M059J (cell line): ENCODE measurements around the gene PCDHB15. TPM values are rescaled to one million over a fixed set of nuclear protein-coding genes. Genes with fewer than 3 reads are reported as not detected.
"Not testable (repeated sequence)": the region's sequence is repeated elsewhere in the genome, so short reads cannot be mapped to it uniquely, and the experiment has no call there.

Experiments
- DNase-seq: peaks from one replicate; pipeline ENCODE4 v3.0.0-alpha.2; 2012; ENCODE audit warnings: low read depth
- total RNA-seq: library from RNA; depleted of rRNA; stranded (reverse); fragments of >200 nt; shearing (Covaris generic); gene quantifications from 2 replicates; pipeline ENCODE4 v1.2.3, GENCODE V29; 2014; rRNA removed

Gene PCDHB15
- 0.17 TPM in 1 of 2 replicates, not detected in the other for total RNA-seq

DNA sequence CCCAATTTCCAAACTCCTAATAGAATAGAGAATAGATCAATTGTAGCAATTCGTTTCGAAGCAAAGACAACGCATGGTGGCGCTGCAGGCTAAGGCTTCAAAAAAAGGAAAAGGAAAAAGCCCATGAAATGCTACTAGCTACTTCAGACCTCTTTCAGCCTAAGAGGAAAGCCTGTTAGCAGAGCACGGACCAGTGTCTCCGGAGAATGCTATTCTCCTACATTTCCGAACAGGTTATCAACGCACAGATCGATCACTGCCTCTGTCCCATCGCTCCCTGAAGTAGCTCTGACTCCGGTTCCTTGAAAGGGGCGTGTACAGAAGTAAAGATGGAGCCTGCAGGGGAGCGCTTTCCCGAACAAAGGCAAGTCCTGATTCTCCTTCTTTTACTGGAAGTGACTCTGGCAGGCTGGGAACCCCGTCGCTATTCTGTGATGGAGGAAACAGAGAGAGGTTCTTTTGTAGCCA, at the start of gene PCDHB15:
PCDHB15 (plus strand) TSS at position 146 of the 468 bp plus-strand sequence; CDS start at position 330, 184 bp downstream.
- DNase-seq: no peak

DNA sequence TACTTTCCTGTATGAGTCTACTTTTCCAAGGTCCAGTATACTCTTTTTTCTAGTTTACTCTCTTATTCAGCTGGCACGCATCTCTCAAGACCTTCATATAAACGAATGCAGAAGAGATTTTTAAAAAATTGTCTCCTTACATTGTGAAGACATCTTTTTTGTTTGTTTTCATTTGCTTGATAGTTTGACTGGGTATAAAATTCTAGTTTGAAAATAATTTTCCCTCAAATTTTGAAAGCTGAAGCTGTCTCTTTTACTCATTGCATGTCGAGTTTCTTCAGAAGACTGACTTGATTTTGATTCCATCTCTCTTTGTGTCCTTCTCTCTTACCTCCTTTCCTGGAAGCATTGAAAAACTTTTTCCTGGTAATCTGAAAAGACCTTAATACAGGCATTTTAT, 48.8 kb upstream of the PCDHB15 start:
- DNase-seq: no peak

DNA sequence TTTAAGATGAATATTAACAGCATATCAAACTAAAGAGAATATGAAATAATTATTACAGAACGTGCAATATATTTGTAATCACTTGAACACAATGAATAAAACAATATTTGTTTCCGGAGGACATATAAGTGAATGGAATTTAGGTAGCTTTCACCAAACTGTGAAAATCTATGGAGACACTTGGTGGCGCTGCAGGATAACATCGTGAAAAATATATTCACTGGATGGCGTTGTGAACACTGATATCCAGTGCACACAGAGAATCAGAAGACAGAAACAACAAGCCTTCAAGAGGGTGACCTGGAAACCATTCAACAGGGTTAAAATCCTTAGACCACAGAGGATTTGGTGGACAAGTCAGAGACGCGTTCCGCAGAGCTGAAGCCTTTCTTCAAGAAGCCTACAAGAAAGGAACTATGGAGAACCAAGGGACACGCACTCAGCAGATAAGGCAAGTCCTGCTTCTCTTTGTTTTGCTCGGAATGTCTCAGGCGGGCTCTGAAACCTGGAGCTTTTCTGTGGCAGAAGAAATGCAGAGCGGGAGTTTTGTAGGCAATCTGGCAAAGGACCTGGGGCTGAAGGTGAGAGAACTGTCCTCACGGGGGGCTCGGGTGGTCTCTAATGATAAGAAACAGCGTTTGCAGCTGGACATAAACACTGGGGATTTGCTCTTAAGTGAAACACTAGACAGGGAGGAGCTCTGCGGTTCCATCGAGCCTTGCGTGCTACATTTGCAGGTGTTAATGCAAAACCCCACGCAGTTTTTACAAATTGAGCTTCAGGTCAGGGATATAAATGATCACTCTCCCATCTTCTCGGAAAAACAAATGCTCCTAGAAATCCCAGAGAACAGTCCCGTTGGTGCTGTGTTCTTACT, 45.6 kb upstream of the PCDHB15 start, which contains the start of gene PCDHB11:
PCDHB11 (plus strand) TSS at position 269 of the 877 bp plus-strand sequence; CDS start at position 417, 148 bp downstream.
- no peak for DNase-seq

DNA sequence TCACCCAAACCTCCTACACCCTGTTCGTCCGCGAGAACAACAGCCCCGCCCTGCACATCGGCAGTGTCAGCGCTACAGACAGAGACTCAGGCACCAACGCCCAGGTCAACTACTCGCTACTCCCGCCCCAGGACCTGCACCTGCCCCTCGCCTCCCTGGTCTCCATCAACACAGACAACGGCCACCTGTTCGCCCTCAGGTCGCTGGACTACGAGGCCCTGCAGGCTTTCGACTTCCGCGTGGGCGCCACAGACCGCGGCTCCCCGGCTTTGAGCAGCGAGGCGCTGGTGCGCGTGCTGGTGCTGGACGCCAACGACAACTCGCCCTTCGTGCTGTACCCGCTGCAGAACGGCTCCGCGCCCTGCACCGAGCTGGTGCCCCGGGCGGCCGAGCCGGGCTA, 44.1 kb upstream of the PCDHB15 start:
- not testable (repeated sequence) for DNase-seq

DNA sequence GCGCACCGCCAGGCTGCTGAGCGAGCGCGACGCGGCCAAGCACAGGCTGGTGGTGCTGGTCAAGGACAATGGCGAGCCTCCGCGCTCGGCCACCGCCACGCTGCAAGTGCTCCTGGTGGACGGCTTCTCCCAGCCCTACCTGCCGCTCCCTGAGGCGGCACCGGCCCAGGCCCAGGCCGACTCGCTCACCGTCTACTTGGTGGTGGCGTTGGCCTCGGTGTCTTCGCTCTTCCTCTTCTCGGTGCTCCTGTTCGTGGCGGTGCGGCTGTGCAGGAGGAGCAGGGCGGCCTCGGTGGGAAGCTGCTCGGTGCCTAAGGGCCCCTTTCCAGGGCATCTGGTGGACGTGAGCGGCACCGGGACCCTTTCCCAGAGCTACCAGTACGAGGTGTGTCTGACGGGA, 43.5 kb upstream of the PCDHB15 start:
- not testable (repeated sequence) for DNase-seq

DNA sequence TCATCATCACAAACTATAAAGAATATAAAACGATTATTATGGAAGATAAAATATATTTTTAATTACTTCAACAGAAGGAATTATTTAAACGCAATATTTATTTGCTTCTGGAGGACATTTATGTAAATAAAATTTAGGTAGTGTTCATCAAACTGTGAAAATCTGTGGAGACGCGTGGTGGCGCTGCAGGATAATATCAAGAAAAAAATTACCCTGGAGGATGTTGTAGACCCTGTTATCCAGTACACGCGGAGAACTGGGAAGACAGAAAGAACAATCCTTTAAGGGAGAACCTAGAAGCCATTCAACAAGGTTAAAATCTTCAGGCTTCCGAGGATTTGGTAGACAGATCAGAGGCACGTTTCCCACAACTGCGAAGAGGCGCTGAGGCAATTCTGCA, 36.7 kb upstream of the PCDHB15 start, which contains the start of gene PCDHB12:
PCDHB12 (plus strand) TSS at position 242 of the 400 bp plus-strand sequence. CDS start 189 bp downstream, outside the sequence.
- peak; percentile 47 for DNase-seq

DNA sequence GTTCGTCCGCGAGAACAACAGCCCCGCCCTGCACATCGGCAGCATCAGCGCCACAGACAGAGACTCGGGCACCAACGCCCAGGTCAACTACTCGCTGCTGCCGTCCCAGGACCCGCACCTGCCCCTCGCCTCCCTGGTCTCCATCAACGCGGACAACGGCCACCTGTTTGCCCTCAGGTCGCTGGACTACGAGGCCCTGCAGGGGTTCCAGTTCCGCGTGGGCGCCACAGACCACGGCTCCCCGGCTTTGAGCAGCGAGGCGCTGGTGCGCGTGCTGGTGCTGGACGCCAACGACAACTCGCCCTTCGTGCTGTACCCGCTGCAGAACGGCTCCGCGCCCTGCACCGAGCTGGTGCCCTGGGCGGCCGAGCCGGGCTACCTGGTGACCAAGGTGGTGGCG, 34.9 kb upstream of the PCDHB15 start:
- DNase-seq: not testable (repeated sequence)

DNA sequence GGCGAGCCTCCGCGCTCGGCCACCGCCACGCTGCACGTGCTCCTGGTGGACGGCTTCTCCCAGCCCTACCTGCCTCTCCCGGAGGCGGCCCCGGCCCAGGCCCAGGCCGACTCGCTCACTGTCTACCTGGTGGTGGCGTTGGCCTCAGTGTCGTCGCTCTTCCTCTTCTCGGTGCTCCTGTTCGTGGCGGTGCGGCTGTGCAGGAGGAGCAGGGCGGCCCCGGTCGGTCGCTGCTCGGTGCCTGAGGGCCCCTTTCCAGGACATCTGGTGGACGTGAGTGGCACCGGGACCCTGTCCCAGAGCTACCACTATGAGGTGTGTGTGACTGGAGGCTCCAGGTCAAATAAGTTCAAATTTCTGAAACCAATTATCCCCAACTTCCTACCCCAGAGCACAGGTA, 34.3 kb upstream of the PCDHB15 start:
- DNase-seq: not testable (repeated sequence)

DNA sequence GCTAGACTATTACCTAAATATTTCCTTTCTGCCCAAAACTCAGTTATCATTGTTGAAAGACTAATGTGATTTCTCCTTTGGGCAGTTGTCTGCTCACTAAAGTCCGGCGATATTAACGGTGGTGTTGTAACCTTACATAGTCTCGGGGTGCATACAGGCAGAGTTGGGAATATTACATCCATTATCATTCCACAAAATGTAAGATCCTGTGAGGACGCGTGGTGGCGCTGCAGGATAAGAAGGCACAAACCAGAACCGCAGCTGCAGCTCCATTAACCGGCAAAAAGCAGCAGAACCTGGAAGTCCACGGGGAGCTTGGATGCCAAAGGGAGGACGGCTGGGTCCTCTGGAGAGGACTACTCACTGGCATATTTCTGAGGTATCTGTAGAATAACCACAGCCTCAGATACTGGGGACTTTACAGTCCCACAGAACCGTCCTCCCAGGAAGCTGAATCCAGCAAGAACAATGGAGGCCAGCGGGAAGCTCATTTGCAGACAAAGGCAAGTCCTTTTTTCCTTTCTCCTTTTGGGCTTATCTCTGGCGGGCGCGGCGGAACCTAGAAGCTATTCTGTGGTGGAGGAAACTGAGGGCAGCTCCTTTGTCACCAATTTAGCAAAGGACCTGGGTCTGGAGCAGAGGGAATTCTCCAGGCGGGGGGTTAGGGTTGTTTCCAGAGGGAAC, 31.4 kb upstream of the PCDHB15 start, which contains the start of gene PCDHB13:
PCDHB13 (plus strand) TSS at position 264 of the 684 bp plus-strand sequence; CDS start at position 469, 205 bp downstream.
- peak; percentile 27 for DNase-seq

DNA sequence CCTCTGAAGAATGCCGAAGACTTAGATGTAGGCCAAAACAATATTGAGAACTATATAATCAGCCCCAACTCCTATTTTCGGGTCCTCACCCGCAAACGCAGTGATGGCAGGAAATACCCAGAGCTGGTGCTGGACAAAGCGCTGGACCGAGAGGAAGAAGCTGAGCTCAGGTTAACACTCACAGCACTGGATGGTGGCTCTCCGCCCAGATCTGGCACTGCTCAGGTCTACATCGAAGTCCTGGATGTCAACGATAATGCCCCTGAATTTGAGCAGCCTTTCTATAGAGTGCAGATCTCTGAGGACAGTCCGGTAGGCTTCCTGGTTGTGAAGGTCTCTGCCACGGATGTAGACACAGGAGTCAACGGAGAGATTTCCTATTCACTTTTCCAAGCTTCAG, 30.6 kb upstream of the PCDHB15 start:
- not testable (repeated sequence) for DNase-seq

DNA sequence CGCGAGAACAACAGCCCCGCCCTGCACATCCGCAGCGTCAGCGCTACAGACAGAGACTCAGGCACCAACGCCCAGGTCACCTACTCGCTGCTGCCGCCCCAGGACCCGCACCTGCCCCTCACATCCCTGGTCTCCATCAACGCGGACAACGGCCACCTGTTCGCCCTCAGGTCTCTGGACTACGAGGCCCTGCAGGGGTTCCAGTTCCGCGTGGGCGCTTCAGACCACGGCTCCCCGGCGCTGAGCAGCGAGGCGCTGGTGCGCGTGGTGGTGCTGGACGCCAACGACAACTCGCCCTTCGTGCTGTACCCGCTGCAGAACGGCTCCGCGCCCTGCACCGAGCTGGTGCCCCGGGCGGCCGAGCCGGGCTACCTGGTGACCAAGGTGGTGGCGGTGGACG, 29.7 kb upstream of the PCDHB15 start:
- not testable (repeated sequence) for DNase-seq

DNA sequence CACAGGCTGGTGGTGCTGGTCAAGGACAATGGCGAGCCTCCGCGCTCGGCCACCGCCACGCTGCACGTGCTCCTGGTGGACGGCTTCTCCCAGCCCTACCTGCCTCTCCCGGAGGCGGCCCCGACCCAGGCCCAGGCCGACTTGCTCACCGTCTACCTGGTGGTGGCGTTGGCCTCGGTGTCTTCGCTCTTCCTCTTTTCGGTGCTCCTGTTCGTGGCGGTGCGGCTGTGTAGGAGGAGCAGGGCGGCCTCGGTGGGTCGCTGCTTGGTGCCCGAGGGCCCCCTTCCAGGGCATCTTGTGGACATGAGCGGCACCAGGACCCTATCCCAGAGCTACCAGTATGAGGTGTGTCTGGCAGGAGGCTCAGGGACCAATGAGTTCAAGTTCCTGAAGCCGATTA, 29.2 kb upstream of the PCDHB15 start:
- DNase-seq: not testable (repeated sequence)

DNA sequence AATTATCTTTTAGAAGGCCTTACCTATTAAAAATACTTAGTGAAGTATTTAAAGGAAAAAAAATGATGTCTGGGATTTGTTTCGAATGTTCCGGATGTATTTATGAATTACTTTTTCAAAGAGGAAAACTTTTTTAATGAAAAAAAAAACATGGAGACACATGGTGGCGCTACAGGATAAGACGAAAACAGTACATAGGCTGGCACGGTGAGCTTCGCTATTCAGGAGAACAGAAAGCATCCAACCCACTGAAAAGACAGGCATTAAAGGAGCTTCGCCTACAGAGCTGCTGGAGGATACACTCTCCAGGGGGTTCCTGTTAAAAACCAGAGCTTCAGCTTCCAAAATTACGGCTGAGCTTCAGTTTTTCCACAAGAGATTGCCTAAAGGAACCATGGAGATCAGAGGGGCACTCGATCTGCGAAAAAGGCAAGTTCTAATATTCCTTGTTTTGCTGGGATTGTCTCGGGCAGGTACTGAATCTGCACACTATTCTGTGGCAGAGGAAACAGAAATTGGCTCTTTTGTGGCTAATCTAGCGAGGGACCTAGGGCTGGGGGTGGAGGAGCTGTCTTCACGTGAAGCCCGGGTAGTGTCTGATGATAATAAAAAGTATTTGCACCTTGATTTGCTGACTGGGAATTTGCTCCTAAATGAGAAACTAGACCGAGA, 21.9 kb upstream of the PCDHB15 start, which contains the start of gene PCDHB14:
PCDHB14 (plus strand) TSS at position 232 of the 672 bp plus-strand sequence; CDS start at position 395, 163 bp downstream.
- peak; percentile 43 for DNase-seq

DNA sequence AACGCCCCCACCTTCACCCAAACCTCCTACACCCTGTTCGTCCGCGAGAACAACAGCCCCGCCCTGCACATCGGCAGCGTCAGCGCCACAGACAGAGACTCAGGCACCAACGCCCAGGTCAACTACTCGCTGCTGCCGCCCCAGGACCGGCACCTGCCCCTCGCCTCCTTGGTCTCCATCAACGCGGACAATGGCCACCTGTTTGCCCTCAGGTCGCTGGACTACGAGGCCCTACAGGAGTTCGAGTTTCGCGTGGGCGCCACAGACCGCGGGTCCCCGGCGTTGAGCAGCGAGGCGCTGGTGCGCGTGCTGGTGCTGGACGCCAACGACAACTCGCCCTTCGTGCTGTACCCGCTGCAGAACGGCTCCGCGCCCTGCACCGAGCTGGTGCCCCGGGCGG, 20.4 kb upstream of the PCDHB15 start:
- DNase-seq: not testable (repeated sequence)

DNA sequence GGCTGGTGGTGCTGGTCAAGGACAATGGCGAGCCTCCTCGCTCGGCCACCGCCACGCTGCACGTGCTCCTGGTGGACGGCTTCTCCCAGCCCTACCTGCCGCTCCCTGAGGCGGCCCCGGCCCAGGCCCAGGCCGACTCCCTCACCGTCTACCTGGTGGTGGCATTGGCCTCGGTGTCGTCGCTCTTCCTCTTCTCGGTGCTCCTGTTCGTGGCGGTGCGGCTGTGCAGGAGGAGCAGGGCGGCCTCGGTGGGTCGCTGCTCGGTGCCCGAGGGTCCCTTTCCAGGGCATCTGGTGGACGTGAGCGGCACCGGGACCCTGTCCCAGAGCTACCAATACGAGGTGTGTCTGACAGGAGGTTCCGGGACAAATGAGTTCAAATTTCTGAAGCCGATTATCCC, 19.8 kb upstream of the PCDHB15 start:
- not testable (repeated sequence) for DNase-seq

DNA sequence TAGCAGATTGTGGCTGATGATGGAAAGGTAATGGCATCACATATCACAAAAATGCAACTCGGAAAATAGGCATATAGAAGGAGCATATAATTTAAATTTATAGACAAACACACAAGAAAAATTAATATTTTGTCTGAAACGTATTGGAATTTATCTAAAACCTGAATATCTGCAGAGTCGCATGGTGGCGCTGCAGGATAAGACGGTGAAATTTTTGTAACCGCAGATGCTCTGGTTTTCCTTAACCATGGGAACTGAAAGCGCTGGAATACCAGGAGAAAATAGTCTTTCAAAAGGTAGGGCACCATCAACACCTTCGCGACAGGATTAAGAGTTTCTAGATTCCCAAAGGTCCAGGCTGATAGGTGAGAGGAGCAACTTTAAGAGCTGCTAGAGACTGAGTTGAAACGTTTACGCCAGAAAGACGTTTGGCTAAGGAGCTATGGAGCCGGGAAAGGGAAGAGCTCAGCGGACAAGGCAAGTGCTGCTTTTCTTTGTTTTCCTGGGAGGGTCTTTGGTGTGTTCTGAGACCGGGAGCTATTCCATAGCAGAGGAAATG, 11.0 kb upstream of the PCDHB15 start:
- DNase-seq: no peak

DNA sequence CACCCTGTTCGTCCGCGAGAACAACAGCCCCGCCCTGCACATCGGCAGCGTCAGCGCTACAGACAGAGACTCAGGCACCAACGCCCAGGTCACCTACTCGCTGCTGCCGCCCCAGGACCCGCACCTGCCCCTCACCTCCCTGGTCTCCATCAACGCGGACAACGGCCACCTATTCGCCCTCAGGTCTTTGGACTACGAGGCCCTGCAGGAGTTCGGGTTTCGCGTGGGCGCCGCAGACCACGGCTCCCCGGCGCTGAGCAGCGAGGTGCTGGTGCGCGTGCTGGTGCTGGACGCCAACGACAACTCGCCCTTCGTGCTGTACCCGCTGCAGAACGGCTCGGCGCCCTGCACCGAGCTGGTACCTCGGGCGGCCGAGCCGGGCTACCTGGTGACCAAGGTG, 9.3 kb upstream of the PCDHB15 start:
- DNase-seq: not testable (repeated sequence)

DNA sequence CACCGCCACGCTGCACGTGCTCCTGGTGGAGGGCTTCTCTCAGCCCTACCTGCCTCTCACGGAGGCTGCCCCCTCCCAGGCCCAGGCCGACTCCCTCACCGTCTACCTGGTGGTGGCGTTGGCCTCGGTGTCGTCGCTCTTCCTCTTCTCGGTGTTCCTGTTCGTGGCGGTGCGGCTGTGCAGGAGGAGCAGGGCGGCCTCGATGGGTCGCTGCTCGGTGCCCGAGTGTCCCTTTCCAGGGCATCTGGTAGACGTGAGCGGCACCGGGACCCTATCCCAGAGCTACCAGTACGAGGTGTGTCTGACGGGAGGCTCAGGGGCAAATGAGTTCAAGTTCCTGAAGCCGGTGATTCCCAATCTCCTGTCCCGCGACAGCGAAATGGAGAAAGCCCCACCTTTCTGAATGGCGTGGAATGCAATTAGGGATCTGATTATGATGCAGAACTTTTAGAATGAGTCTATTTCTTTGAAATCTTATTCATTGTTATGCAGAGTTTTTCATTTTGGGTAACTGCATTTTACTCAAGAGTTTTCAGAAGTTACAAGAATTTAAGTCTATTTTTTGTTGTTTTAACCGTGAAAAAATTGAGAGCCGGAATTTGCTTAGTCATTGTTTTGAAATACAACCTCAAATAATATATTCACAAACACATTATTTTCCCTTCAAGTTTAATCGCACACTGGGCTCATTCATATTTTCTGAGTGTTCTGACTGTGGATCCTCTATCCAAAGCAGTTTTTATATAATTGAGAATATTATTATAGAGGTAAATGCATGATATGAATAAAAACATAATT, 8.5 kb upstream of the PCDHB15 start:
- no peak for DNase-seq

DNA sequence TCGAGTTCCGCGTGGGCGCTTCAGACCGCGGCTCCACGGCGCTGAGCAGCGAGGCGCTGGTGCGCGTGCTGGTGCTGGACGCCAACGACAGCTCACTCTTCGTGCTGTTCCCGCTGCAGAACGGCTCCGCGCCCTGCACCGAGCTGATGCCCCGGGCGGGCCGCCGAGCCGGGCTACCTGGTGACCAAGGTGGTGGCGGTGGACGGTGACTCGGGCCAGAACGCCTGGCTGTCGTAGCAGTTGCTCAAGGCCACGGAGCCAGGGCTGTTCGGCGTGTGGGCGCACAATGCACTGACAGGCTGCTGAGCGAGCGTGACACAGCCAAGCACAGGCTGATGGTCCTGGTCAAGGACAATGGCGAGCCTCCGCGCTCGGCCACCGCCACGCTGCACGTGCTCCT, 3.7 kb upstream of the PCDHB15 start:
- DNase-seq: no peak

DNA sequence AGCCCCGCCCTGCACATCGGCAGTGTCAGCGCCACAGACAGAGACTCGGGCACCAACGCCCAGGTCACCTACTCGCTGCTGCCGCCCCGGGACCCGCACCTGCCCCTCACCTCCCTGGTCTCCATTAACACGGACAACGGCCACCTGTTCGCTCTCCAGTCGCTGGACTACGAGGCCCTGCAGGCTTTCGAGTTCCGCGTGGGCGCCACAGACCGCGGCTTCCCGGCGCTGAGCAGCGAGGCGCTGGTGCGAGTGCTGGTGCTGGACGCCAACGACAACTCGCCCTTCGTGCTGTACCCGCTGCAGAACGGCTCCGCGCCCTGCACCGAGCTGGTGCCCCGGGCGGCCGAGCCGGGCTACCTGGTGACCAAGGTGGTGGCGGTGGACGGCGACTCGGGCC, 1.8 kb downstream of the PCDHB15 start:
- DNase-seq: not testable (repeated sequence)
